Astrocyte (in vitro differentiated cells and primary cell): ENCODE data around the gene SLC44A5.

Experiments
- EZH2 ChIP-seq: IDR thresholded peaks from 2 replicates; pipeline ENCODE4 v1.6.1; 2012; ENCODE audit warnings: mild to moderate bottlenecking, low read length, inconsistent platforms; ENCODE audit not compliant: insufficient read depth
- TF ChIP-seq, protein P1 (sequence below): IDR thresholded peaks from 2 replicates; pipeline ENCODE4 v1.5.1; 2011; ENCODE audit warnings: low read depth, mild to moderate bottlenecking, inconsistent platforms, low read length, moderate library complexity; ENCODE audit not compliant: insufficient read depth

DNA sequence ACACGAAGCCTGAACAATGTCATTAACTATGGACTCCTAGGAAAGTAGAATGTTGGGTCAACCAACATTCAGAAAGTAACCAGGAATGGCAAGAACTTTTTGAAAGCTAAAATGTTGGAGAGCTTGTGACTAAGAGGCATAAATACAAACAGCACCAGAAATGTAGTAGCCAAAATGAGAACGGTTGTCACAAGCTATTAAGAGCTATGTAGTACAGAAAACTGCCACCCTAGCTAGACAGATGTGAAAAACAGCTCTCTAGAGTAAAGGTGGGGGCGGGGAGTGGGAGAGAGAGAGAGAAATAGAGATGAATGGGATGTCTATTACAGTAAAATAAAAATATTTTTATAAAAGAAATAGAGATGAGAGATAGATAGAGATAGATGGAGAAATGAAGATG, 35.1 kb downstream of the SLC44A5 start:
- TF ChIP-seq, protein P1, sequence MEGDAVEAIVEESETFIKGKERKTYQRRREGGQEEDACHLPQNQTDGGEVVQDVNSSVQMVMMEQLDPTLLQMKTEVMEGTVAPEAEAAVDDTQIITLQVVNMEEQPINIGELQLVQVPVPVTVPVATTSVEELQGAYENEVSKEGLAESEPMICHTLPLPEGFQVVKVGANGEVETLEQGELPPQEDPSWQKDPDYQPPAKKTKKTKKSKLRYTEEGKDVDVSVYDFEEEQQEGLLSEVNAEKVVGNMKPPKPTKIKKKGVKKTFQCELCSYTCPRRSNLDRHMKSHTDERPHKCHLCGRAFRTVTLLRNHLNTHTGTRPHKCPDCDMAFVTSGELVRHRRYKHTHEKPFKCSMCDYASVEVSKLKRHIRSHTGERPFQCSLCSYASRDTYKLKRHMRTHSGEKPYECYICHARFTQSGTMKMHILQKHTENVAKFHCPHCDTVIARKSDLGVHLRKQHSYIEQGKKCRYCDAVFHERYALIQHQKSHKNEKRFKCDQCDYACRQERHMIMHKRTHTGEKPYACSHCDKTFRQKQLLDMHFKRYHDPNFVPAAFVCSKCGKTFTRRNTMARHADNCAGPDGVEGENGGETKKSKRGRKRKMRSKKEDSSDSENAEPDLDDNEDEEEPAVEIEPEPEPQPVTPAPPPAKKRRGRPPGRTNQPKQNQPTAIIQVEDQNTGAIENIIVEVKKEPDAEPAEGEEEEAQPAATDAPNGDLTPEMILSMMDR: no peak
- TF ChIP-seq EZH2: no peak
